ENCODE data around the gene PIK3C2B. TPM values are rescaled to one million over a fixed set of nuclear protein-coding genes. Genes with fewer than 3 reads are reported as not detected.

The PIK3C2B gene
- polyA plus RNA-seq, 1 donor from 2014 or later = 23.7 TPM

- no peaks in the 10 kb centered on the region for H3K27me3 ChIP-seq (ENCODE audit: insufficient read depth, low read depth, low read length)
- H3K36me3 ChIP-seq (ENCODE audit: insufficient read depth, low read length) = no peaks in the 10 kb centered on the region
- no peak overlapping the region for H3K9ac ChIP-seq (ENCODE audit: low read length)
- H3K27ac ChIP-seq (ENCODE audit: low read length) = no peak overlapping the region
- no peak overlapping the region for H3K4me3 ChIP-seq (ENCODE audit: low read length)
- no peak for TF ChIP-seq POLR2AphosphoS5 (IDR thresholded peaks at IDR 0.05)
- TF ChIP-seq CTCF (IDR thresholded peaks at IDR 0.05; ENCODE audit: poor library complexity, severe bottlenecking) = no peak
- TF ChIP-seq SMC3 (conservative IDR thresholded peaks at IDR 0.05; ENCODE audit: poor library complexity) = no peak
- TF ChIP-seq EP300 (conservative IDR thresholded peaks at IDR 0.05; ENCODE audit: poor library complexity, severe bottlenecking) = no peak
- TF ChIP-seq TAF1 (IDR thresholded peaks at IDR 0.05; ENCODE audit: low read depth) = no peak
- no peaks in the 10 kb centered on the region for H3K9me3 ChIP-seq (ENCODE audit: low read length)
- peaks cover 28% of the 10 kb centered on the region for H3K79me2 ChIP-seq (replicated peaks; ENCODE audit: insufficient read depth, low read length)
- no peaks in the 10 kb centered on the region for H3F3A ChIP-seq (ENCODE audit: insufficient read depth, low read length, poor library complexity, severe bottlenecking)
- H3K4me2 ChIP-seq (ENCODE audit: low read length) = no peak overlapping the region
- H4K20me1 ChIP-seq (ENCODE audit: insufficient read depth) = no peaks in the 10 kb centered on the region
- no peaks in the 10 kb centered on the region for H3K9me2 ChIP-seq (ENCODE audit: insufficient read depth, low read length)
- no peak overlapping the region for H2AFZ ChIP-seq (ENCODE audit: low read depth, low read length)
Measured at GRCh38 chr1:204473400-204473965, 21.1 kb downstream of the PIK3C2B start.

GRCh38 chr1:204472660-204473059 lies 21.9 kb downstream of the PIK3C2B start:
- H3K9me2 ChIP-seq (ENCODE audit: insufficient read depth, low read length) = no peaks in the 10 kb centered on the region
- no peak overlapping the region for H2AFZ ChIP-seq (ENCODE audit: low read depth, low read length)
- no peaks in the 10 kb centered on the region for H3K9me3 ChIP-seq (ENCODE audit: low read length)
- H4K20me1 ChIP-seq (ENCODE audit: insufficient read depth) = no peaks in the 10 kb centered on the region
- H3K4me3 ChIP-seq (ENCODE audit: low read length) = no peak overlapping the region
- H3K27ac ChIP-seq (ENCODE audit: low read length) = no peak overlapping the region
- H3K27me3 ChIP-seq (ENCODE audit: insufficient read depth, low read depth, low read length) = no peaks in the 10 kb centered on the region
- no peak overlapping the region for H3K4me2 ChIP-seq (ENCODE audit: low read length)
- no peak overlapping the region for H3K9ac ChIP-seq (ENCODE audit: low read length)
- peaks cover 24% of the 10 kb centered on the region for H3K79me2 ChIP-seq (replicated peaks; ENCODE audit: insufficient read depth, low read length)
- H3F3A ChIP-seq (ENCODE audit: insufficient read depth, low read length, poor library complexity, severe bottlenecking) = no peaks in the 10 kb centered on the region
- TF ChIP-seq EP300 (conservative IDR thresholded peaks at IDR 0.05; ENCODE audit: poor library complexity, severe bottlenecking) (no peak), REST (IDR thresholded peaks at IDR 0.05; ENCODE audit: borderline replicate concordance) (no peak), TAF1 (IDR thresholded peaks at IDR 0.05; ENCODE audit: low read depth) (no peak), MXI1 (conservative IDR thresholded peaks at IDR 0.05; ENCODE audit: poor library complexity, severe bottlenecking) (no peak), CTCF (IDR thresholded peaks at IDR 0.05; ENCODE audit: poor library complexity, severe bottlenecking) (no peak), SMC3 (conservative IDR thresholded peaks at IDR 0.05; ENCODE audit: poor library complexity) (no peak), RAD21 (conservative IDR thresholded peaks at IDR 0.05) (no peak), POLR2AphosphoS5 (IDR thresholded peaks at IDR 0.05) (no peak)
- no peaks in the 10 kb centered on the region for H3K36me3 ChIP-seq (ENCODE audit: insufficient read depth, low read length)

All from neural cell (in vitro differentiated cells).